A673 (cell line): ENCODE measurements around the gene FUBP1.

Source experiments
- CTCF ChIP-seq: fragments of 300-800, 200-600 bp; sonication (generic); conservative IDR thresholded peaks from 2 replicates; pipeline ENCODE4 v1.5.1; 2017; ENCODE audit warnings: low read depth, mild to moderate bottlenecking, antibody characterized with exemption, low read length, moderate library complexity, mixed read lengths
- EZH2 ChIP-seq: fragments of 200-600 bp; sonication (generic); IDR thresholded peaks from 2 replicates; pipeline ENCODE4 v1.6.1; 2017; ENCODE audit warnings: borderline replicate concordance, low read depth, mild to moderate bottlenecking, mixed read lengths, antibody characterized with exemption, low read length; ENCODE audit not compliant: poor library complexity, severe bottlenecking

GRCh38 chr1:77975907-77976306, 3.0 kb downstream of the FUBP1 start:
- TF ChIP-seq CTCF, result no peak
- no peak for TF ChIP-seq EZH2
